PC-9 (cell line): ENCODE measurements around the gene XXYLT1. TPM values are rescaled to one million over a fixed set of nuclear protein-coding genes. Genes with fewer than 3 reads are reported as not detected.

Experiments used
- BruUV-seq: library from RNA; stranded (reverse); fragments of 400-500 nt; replicated peaks from 2 replicates; lab custom pipeline; 2021; lab: Mats Ljungman, UMichigan
- CTCF ChIA-PET: fragments of 300-600 bp; sonication (Branson Sonifier 250); formaldehyde crosslinking; loops from one replicate; lab custom pipeline; 2022; ENCODE audit warnings: antibody characterized with exemption; lab: Charles Lee
- POLR2A ChIA-PET: fragments of 300-600 bp; sonication (Branson Sonifier 250); formaldehyde crosslinking; loops from one replicate; lab custom pipeline; 2022; ENCODE audit warnings: antibody characterized with exemption; ENCODE audit not compliant: unreplicated experiment; lab: Charles Lee
- DNase-seq, 2 experiments: peaks; one replicate each; pipeline versions ENCODE4 v3.0.0 to v3.0.0-alpha.2; 2015 to 2022; ENCODE audit warnings: mixed read lengths in 1 of 2
- H2AFZ ChIP-seq: fragments of 200-600 bp; sonication (generic); 2 replicates; pipeline ENCODE4 v1.8.1; 2017; ENCODE audit warnings: antibody characterized with exemption
- H3F3A ChIP-seq: fragments of 200-600 bp; sonication (generic); 2 replicates; pipeline ENCODE4 v1.8.1; 2017; ENCODE audit warnings: antibody characterized with exemption, mild to moderate bottlenecking, low read depth; ENCODE audit not compliant: insufficient read depth
- H3K27ac ChIP-seq: fragments of 200-600 bp; sonication (generic); 2 replicates; pipeline ENCODE4 v1.6.1; 2016; ENCODE audit warnings: mixed run types
- H3K27me3 ChIP-seq: fragments of 200-600 bp; sonication (generic); 2 replicates; pipeline ENCODE4 v1.6.1; 2016; ENCODE audit warnings: low read depth, mixed run types; ENCODE audit not compliant: insufficient read depth
- H3K36me3 ChIP-seq: fragments of 200-600 bp; sonication (generic); 2 replicates; pipeline ENCODE4 v1.6.1; 2016; ENCODE audit warnings: low read depth, mixed run types
- H3K4me1 ChIP-seq: fragments of 200-600 bp; sonication (generic); replicated peaks from 2 replicates; pipeline ENCODE4 v1.6.1; 2016; ENCODE audit warnings: mixed run types; ENCODE audit not compliant: insufficient read depth
- H3K4me2 ChIP-seq: fragments of 200-600 bp; sonication (generic); 2 replicates; pipeline ENCODE4 v1.6.1; 2017; ENCODE audit warnings: mixed run types
- H3K4me3 ChIP-seq: fragments of 200-600 bp; sonication (generic); 2 replicates; pipeline ENCODE4 v1.6.1; 2016; ENCODE audit warnings: mixed run types
- H3K79me2 ChIP-seq: fragments of 200-600 bp; sonication (generic); 2 replicates; pipeline ENCODE4 v1.6.1; 2017; ENCODE audit warnings: low read depth, mixed run types
- H3K9me2 ChIP-seq: fragments of 200-600 bp; sonication (generic); 2 replicates; pipeline ENCODE4 v1.8.1; 2017; ENCODE audit warnings: mild to moderate bottlenecking; ENCODE audit not compliant: insufficient read depth
- H3K9me3 ChIP-seq: fragments of 200-600 bp; sonication (generic); 2 replicates; pipeline ENCODE4 v1.8.1; 2016; ENCODE audit warnings: low read depth; ENCODE audit not compliant: insufficient read depth
- H4K20me1 ChIP-seq: fragments of 200-600 bp; sonication (generic); 2 replicates; pipeline ENCODE4 v1.8.1; 2017; ENCODE audit not compliant: insufficient read depth
- CTCF ChIP-seq: fragments of 200-600 bp; sonication (generic); conservative IDR thresholded peaks from 2 replicates; pipeline ENCODE4 v1.6.1; 2017; ENCODE audit warnings: mixed run types, antibody characterized with exemption, mild to moderate bottlenecking, moderate library complexity
- EZH2 ChIP-seq: fragments of 200-600 bp; sonication (generic); IDR thresholded peaks from 2 replicates; pipeline ENCODE4 v1.8.0; 2017; ENCODE audit warnings: antibody characterized with exemption, low read depth
- intact Hi-C: fragments of 100-400 bp; cut with micrococcal nuclease; formaldehyde crosslinking; loops from one replicate; pipeline ENCODE4 v1.10.0; 2022; ENCODE audit not compliant: unreplicated experiment
- total RNA-seq: library from RNA; stranded (reverse); gene quantifications from 2 replicates; pipeline ENCODE4 v1.2.3, GENCODE V29; 2021

The XXYLT1 gene
- total RNA-seq, 1 experiment from 2014 or later, result 13.3 TPM

GRCh38 chr3:195069501-195070251 lies 201.3 kb downstream of the XXYLT1 start:
- CTCF ChIA-PET, result no interaction called here
- no TSS peak for BruUV-seq
- no peak overlapping the region for H3K4me3 ChIP-seq
- no peaks in the 10 kb centered on the region for H3K9me2 ChIP-seq
- no peak for TF ChIP-seq EZH2
- no peak for TF ChIP-seq CTCF
- no peaks in the 10 kb centered on the region for H3K27me3 ChIP-seq
- H3K27ac ChIP-seq, result no peak overlapping the region
- H3K9me3 ChIP-seq, result no peaks in the 10 kb centered on the region
- H3K79me2 ChIP-seq, result no peaks in the 10 kb centered on the region
- POLR2A ChIA-PET, result no interaction called here
- intact Hi-C loops, result no loop called here
- no peaks in the 10 kb centered on the region for H4K20me1 ChIP-seq
- H3K4me2 ChIP-seq, result no peak overlapping the region
- no peak overlapping the region for H2AFZ ChIP-seq
- H3F3A ChIP-seq, result no peaks in the 10 kb centered on the region; the same call in 1 of the 2 replicates
- no peaks in the 10 kb centered on the region for H3K36me3 ChIP-seq
- no peak for DNase-seq
- no peaks in the 10 kb centered on the region for H3K4me1 ChIP-seq

GRCh38 chr3:195068084-195069080 lies 202.6 kb downstream of the XXYLT1 start:
- Histone ChIP-seq H3K79me2 (no peaks in the 10 kb centered on the region), H3K27me3 (no peaks in the 10 kb centered on the region), H2AFZ (no peak overlapping the region), H3K9me3 (no peaks in the 10 kb centered on the region), H3F3A (no peaks in the 10 kb centered on the region; the same call in 1 of the 2 replicates), H3K36me3 (no peaks in the 10 kb centered on the region), H3K4me2 (no peak overlapping the region), H3K27ac (no peak overlapping the region), H3K4me3 (no peak overlapping the region), H3K4me1 (peaks cover 10% of the 10 kb centered on the region), H3K9me2 (no peaks in the 10 kb centered on the region), H4K20me1 (no peaks in the 10 kb centered on the region)
- POLR2A ChIA-PET, result no interaction called here
- TF ChIP-seq EZH2 (no peak), CTCF (no peak)
- CTCF ChIA-PET, result no interaction called here
- no peak for DNase-seq
- intact Hi-C loops, result no loop called here
- TSS peak; percentile 36 for BruUV-seq

- Histone ChIP-seq H3K36me3 (no peaks in the 10 kb centered on the region), H3K79me2 (no peaks in the 10 kb centered on the region), H3K9me2 (no peaks in the 10 kb centered on the region), H3K4me2 (no peak overlapping the region), H3K9me3 (no peaks in the 10 kb centered on the region), H3K27me3 (no peaks in the 10 kb centered on the region), H3K4me1 (peaks cover 10% of the 10 kb centered on the region), H3F3A (no peaks in the 10 kb centered on the region; the same call in 1 of the 2 replicates), H4K20me1 (no peaks in the 10 kb centered on the region), H3K27ac (no peak overlapping the region), H2AFZ (no peak overlapping the region), H3K4me3 (no peak overlapping the region)
- TF ChIP-seq CTCF (no peak), EZH2 (no peak)
- BruUV-seq, result no TSS peak
- no peak for DNase-seq
- ChIA-PET CTCF (no interaction called here), POLR2A (no interaction called here)
- intact Hi-C loops, result no loop called here
These were observed 204.5 kb downstream of the XXYLT1 start for GRCh38 chr3:195066441-195066841.
